C4-2B (cell line): ENCODE measurements around the gene ACAD11.

Source experiments
- H3K27ac ChIP-seq: fragments of 450-650 bp; 2 replicates; pipeline ENCODE4 v1.5.1; 2017
- ZFX ChIP-seq: fragments of 450-650 bp; IDR thresholded peaks from 2 replicates; pipeline ENCODE4 v1.6.1; 2017
- TF ChIP-seq, protein P1 (sequence below): fragments of 450-650 bp; conservative IDR thresholded peaks from 2 replicates; pipeline ENCODE4 v1.5.1; 2017; ENCODE audit warnings: mild to moderate bottlenecking

The ACAD11 gene

DNA sequence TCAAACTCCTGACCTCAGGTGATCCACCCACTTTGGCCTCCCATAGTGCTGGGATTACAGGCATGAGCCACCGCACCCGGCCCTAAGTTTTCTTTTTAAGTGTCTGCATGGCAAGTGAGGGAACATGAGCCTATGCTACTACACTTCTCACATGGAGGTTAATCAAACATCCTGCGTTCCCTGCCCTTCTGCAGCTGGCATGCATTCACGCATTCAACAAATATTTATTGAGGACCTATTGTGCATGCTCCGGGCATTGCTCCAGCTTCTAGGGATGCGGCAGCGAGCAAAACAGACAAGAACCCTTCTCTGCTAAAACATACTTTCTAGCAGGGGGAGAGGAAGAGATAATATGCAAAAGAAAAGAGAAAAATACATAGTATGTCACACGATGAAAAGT, 105.2 kb downstream of the ACAD11 start:
- no peak overlapping the region for H3K27ac ChIP-seq

DNA sequence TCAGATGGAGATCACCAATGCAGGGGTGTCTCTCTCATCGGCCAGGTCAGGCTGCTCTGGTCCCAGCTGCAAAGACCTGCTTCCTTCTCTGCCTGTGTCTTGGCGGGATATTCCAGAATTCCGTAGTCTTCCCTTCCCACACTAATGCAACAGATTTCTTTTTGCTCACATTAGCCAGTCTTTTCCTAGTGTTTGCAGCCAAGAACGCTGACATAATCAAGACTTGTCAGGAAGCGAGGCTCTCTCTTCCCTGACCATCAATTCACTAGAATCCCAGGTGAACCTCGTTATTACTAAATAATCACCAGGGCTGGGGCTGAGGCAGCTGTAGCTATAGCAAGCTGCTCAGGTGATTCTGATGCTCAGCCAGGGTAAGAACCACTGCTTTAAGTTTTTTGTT, 105.8 kb downstream of the ACAD11 start:
- H3K27ac ChIP-seq: no peak overlapping the region
- TF ChIP-seq ZFX: no peak
- TF ChIP-seq, protein P1, sequence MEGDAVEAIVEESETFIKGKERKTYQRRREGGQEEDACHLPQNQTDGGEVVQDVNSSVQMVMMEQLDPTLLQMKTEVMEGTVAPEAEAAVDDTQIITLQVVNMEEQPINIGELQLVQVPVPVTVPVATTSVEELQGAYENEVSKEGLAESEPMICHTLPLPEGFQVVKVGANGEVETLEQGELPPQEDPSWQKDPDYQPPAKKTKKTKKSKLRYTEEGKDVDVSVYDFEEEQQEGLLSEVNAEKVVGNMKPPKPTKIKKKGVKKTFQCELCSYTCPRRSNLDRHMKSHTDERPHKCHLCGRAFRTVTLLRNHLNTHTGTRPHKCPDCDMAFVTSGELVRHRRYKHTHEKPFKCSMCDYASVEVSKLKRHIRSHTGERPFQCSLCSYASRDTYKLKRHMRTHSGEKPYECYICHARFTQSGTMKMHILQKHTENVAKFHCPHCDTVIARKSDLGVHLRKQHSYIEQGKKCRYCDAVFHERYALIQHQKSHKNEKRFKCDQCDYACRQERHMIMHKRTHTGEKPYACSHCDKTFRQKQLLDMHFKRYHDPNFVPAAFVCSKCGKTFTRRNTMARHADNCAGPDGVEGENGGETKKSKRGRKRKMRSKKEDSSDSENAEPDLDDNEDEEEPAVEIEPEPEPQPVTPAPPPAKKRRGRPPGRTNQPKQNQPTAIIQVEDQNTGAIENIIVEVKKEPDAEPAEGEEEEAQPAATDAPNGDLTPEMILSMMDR: no peak

More for the DNA sequence above, 105.2 kb downstream of the ACAD11 start:
- no peak for TF ChIP-seq ZFX
- TF ChIP-seq, protein P1: no peak

DNA sequence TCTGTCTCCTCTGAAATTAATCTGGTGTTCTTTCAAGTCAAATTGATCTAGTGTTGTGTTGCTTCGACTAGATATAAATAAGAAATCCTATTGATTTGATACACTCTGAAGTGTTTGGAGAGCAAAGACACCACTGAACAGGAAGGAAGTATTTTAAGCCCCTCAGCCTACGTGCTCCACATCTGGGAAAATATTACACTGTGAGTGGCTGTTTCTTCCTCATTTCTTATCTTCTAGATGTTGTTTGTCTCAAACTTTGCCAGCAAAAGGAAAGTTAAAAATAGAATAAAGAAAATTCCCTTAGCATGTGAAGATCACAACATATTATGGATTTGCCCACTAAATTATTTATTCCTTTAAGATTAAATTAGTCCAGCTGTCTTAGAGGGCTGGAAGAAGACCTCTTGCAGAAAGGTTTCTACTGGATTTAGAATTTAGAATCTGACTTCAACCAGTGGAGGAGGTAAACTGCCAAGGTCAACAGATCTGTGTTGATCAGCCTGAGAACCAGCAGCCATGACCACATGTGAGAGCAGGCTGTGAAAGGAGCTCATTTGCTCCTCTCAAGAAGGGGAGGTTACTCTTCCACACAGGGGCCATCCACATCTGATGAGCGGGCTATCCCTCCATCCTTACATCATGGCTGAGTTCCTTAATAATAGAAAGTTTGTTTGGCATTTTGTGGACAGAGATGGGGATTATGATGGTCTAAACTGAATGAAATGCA, 108.9 kb downstream of the ACAD11 start:
- TF ChIP-seq, protein P1: no peak
- no peak for TF ChIP-seq ZFX
- no peak overlapping the region for H3K27ac ChIP-seq

DNA sequence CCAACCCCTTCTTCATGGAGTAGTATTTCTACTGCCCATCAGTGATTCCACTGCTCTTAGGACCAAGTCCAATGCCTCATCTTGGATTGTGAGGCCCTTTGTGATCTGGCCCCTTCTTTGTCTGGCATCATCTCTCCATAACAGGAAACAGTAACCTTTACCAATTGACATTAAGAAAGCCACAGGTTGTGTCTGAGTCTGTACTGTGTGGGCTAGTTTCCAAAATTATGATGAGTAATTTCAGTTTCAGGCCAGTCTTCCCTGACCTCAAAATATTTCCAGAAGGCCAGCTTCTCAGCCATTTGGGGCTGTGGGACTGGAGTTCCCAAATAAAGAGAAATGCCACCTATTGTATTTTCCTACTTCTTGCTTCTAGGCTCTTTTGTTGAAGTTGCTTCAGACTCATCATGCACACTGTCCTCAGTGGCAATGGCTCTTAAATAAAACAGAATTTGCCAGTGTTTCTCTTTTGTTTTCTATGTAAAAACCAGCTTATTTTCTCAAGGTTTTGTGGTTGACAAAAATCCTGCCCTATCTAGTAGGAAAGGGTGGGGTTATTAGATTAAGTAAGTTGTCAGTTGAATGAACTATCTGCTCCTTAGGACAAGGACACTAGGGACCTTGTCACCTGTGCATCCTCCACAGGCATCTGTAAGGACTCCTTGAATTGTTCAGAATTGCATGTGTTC, 109.6 kb downstream of the ACAD11 start:
- no peak overlapping the region for H3K27ac ChIP-seq
- TF ChIP-seq, protein P1: no peak
- TF ChIP-seq ZFX: no peak

DNA sequence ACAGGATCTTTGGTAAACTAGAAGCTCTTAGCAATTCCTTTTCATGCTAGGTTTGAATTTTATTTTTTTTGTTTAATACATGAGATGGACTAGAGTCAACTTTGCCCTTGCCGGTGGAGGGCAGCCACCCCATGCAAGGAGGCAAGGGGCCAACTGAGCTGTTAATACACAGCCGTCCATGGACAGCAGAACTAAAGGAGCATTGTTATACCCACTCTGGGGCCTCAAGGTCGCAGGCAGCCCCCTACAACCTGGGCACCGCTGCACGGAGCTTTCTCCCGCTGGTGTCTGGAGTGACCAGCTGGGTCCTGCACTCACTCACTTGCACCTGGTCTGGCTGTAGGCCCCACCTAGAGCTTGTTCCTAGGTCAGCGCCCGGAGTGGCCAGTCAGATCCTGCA, 110.4 kb downstream of the ACAD11 start:
- TF ChIP-seq ZFX: no peak
- no peak overlapping the region for H3K27ac ChIP-seq

DNA sequence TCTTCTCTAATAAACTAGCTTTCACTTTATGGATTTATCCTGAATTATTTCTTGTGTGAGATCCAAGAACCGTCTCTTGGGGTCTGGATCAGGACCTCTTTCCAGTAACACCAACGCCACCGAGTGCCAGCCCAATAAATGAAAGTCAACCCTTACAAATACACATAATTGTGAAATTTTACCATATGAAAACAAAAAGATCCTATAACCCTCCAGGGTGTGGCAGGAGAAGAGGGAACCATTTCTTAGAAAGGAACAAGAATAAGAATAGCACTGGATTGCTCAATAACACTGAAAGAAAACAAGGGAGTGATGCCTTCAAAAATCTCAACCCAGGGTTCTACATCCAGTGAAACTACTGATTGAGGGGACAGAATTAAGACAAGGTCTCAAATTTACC, 114.1 kb downstream of the ACAD11 start:
- TF ChIP-seq, protein P1: no peak
- TF ChIP-seq ZFX: no peak
- H3K27ac ChIP-seq: no peak overlapping the region

DNA sequence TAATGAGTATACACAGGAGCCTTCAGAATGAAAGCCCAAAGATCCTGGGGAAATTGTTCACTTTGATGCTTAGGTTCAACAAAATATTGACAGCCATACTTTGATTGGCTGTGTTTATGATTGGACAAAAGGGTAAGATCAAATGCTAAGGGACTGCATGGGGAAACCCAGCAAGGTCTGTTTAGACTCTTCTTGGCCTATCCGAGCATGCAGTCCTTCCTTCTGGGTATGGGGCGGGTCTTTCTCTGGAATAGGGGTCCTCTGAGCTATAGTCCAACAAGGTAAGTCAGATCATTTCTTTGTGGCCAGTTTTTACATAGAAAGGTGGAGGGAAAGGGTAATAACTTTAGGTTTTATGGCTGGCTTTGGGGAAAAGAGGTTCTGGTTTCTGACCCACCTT, 115.5 kb downstream of the ACAD11 start:
- no peak overlapping the region for H3K27ac ChIP-seq
- TF ChIP-seq ZFX: no peak
- TF ChIP-seq, protein P1: no peak
